ENCODE results near the gene TRIM50.

DNA sequence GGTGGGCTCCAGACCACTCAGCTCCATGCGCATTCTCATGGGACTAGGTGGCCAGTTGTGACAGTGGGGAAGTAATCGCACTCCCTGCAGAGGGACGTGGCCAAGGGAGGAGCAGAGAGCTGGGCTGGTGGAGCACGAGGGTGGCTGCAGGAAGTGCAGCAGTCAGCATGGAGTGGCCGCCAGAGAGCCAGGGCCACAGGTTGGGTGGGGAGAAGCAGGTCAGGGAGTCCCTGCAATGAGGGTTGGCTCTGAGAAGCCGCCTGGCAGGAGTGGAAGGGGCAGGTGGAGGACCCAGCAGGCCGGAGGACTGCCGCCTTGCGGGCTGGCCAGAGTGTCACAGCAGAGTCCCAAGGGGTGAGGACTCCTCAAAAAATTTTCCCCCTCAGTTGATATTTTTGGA, 26.3 kb upstream of the TRIM50 start:
- TF ChIP-seq EZH2 (IDR thresholded peaks at IDR 0.05; ENCODE audit: low read depth, unreplicated experiment) (no peak), POLR2AphosphoS5 (IDR thresholded peaks at IDR 0.05; ENCODE audit: low read depth) (no peak), ZNF331 (CRISPR knock-in tag; IDR thresholded peaks at IDR 0.05; ENCODE audit: low read depth) (no peak), EZH2phosphoT487 (IDR thresholded peaks at IDR 0.05; ENCODE audit: unreplicated experiment) (no peak), ZNF114 (CRISPR knock-in tag; IDR thresholded peaks at IDR 0.05) (no peak)
- TF ChIP-seq, protein P1, sequence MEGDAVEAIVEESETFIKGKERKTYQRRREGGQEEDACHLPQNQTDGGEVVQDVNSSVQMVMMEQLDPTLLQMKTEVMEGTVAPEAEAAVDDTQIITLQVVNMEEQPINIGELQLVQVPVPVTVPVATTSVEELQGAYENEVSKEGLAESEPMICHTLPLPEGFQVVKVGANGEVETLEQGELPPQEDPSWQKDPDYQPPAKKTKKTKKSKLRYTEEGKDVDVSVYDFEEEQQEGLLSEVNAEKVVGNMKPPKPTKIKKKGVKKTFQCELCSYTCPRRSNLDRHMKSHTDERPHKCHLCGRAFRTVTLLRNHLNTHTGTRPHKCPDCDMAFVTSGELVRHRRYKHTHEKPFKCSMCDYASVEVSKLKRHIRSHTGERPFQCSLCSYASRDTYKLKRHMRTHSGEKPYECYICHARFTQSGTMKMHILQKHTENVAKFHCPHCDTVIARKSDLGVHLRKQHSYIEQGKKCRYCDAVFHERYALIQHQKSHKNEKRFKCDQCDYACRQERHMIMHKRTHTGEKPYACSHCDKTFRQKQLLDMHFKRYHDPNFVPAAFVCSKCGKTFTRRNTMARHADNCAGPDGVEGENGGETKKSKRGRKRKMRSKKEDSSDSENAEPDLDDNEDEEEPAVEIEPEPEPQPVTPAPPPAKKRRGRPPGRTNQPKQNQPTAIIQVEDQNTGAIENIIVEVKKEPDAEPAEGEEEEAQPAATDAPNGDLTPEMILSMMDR (conservative IDR thresholded peaks at IDR 0.05; ENCODE audit: low read depth in 2 of 2), result no peak

All from GM23338 (cell line).